ENCODE measurements around the gene ARHGAP44. TPM values are rescaled to one million over a fixed set of nuclear protein-coding genes. Genes with fewer than 3 reads are reported as not detected.

ARHGAP44 gene
- total RNA-seq, 1 donor from 2014 or later = 8.7 TPM

DNA sequence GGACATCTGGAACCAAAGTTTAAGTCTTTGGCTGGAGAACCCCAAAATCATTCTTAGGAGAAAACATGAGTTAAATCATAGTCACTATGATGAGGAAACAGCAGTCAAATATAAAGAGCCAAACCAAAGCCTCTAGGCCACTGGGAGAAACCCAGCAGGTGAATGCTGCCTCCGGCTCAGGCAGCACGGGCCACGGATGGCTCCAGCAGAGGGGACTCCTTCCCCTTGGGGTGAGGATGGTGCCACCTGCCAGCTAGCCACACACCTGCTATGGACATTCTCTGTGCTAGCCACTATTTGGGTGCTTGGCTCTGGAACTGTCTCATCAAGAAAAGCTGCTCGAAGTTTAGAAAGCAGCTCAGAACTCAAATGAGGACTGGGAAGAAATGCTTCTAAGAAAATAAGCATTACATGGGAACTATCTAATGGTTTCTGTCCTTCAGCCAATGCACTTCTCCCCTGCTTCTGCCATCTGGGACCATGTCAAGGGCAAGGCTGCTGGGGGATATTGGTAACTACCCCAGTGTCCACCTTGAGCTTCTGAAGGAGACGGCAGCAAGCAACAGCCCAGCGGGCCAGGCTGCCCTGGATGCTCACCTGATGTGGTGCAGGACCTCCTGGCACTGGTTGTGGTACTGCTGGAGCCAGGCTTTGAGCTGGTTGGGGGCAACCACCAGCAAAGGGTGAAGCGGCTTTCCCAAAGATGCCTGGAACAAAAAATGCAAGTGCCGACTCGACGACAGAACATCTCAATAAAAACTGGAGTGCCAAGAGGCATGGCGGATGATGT lies 206.0 kb downstream of the ARHGAP44 start:
- Histone ChIP-seq H4K20me1 (ENCODE audit: low read depth) (no peaks in the 10 kb centered on the region), H3K9me3 (ENCODE audit: low read depth) (no peaks in the 10 kb centered on the region), H3K4me1 (no peaks in the 10 kb centered on the region), H3K4me2 (no peak overlapping the region), H2AFZ (replicated peaks) (no peak overlapping the region), H3K27me3 (no peaks in the 10 kb centered on the region), H3F3A (ENCODE audit: low read depth) (peaks cover 4% of the 10 kb centered on the region), H3K79me2 (ENCODE audit: low read depth) (no peaks in the 10 kb centered on the region), H3K36me3 (peaks cover 5% of the 10 kb centered on the region), H3K27ac (no peak overlapping the region), H3K9ac (no peak overlapping the region), H3K4me3 (no peak overlapping the region)
- Mint-ChIP-seq H3K27ac (no peak overlapping the region), H3K36me3 (peaks cover 22% of the 10 kb centered on the region), H3K4me3 (no peak overlapping the region), H3K4me1 (no peaks in the 10 kb centered on the region), H3K9me3 (no peaks in the 10 kb centered on the region), H3K27me3 (ENCODE audit: insufficient read depth, low read depth) (no peaks in the 10 kb centered on the region)
- no peak for DNase-seq (ENCODE audit: low spot score)
- no peak for TF ChIP-seq EZH2phosphoT487 (IDR thresholded peaks at IDR 0.05)
- TF ChIP-seq, protein P1, sequence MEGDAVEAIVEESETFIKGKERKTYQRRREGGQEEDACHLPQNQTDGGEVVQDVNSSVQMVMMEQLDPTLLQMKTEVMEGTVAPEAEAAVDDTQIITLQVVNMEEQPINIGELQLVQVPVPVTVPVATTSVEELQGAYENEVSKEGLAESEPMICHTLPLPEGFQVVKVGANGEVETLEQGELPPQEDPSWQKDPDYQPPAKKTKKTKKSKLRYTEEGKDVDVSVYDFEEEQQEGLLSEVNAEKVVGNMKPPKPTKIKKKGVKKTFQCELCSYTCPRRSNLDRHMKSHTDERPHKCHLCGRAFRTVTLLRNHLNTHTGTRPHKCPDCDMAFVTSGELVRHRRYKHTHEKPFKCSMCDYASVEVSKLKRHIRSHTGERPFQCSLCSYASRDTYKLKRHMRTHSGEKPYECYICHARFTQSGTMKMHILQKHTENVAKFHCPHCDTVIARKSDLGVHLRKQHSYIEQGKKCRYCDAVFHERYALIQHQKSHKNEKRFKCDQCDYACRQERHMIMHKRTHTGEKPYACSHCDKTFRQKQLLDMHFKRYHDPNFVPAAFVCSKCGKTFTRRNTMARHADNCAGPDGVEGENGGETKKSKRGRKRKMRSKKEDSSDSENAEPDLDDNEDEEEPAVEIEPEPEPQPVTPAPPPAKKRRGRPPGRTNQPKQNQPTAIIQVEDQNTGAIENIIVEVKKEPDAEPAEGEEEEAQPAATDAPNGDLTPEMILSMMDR (IDR thresholded peaks at IDR 0.05) = no peak
- no peak for TF ChIP-seq EZH2 (IDR thresholded peaks at IDR 0.05)

DNA sequence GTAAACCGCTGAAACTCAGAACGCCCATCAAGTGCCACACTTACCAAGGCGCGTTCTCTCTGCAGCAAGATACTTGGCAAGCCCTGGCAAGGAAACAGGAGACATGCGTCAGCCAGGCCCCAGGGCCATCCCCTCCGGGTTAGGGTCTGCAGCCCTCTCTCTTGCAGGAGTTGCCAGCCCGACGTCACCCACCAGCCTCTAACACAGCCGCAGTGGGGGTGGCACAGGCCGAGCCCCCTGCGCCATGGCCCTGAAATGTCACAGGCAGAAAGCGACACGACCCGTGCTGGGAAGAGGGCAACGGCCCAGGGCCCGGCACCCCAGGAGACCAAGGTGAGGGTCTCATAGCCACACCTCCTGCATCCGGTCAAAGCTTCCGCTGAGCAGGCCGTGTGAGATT lies 206.6 kb downstream of the ARHGAP44 start:
- Histone ChIP-seq H3F3A (ENCODE audit: low read depth) (peaks cover 4% of the 10 kb centered on the region), H3K9ac (no peak overlapping the region), H3K4me3 (no peak overlapping the region), H3K27ac (no peak overlapping the region), H3K27me3 (no peaks in the 10 kb centered on the region), H3K4me1 (no peaks in the 10 kb centered on the region), H3K9me3 (ENCODE audit: low read depth) (no peaks in the 10 kb centered on the region), H2AFZ (replicated peaks) (no peak overlapping the region), H4K20me1 (ENCODE audit: low read depth) (no peaks in the 10 kb centered on the region), H3K79me2 (ENCODE audit: low read depth) (no peaks in the 10 kb centered on the region), H3K4me2 (no peak overlapping the region), H3K36me3 (peaks cover 5% of the 10 kb centered on the region)
- Mint-ChIP-seq H3K4me1 (no peaks in the 10 kb centered on the region), H3K27me3 (ENCODE audit: insufficient read depth, low read depth) (peaks cover 2% of the 10 kb centered on the region), H3K27ac (no peak overlapping the region), H3K4me3 (no peak overlapping the region), H3K36me3 (peaks cover 21% of the 10 kb centered on the region), H3K9me3 (no peaks in the 10 kb centered on the region)
- no peak for DNase-seq (ENCODE audit: low spot score)
- no peak for TF ChIP-seq EZH2phosphoT487 (IDR thresholded peaks at IDR 0.05)
- TF ChIP-seq, protein P1 (IDR thresholded peaks at IDR 0.05) = no peak
- no peak for TF ChIP-seq EZH2 (IDR thresholded peaks at IDR 0.05)

DNA sequence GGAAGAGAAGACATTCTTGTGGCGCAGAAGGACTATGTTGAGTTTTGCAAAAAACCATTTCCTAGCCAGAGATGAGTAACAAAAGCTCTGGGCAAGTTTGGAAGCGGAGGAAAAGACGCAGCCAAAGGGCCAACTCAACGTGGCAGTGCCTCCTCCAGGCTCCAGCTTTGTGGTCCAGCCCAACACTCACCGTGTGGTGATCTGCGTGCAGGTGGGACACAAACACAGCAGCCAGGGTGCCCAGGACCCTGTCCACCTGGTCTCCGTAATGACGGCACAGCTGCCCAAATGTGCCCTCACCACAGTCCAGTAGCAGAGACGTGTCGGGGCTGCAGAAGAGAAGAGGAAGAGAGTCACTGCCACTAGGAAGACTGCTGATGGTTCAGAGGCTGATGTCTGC lies 207.1 kb downstream of the ARHGAP44 start:
- H3K9ac ChIP-seq = no peak overlapping the region
- H3K4me1 Mint-ChIP-seq = no peaks in the 10 kb centered on the region
- H4K20me1 ChIP-seq (ENCODE audit: low read depth) = no peaks in the 10 kb centered on the region
- H3K36me3 ChIP-seq = peaks cover 5% of the 10 kb centered on the region
- no peak overlapping the region for H3K4me3 ChIP-seq
- H2AFZ ChIP-seq (replicated peaks) = no peak overlapping the region
- H3K27ac ChIP-seq = no peak overlapping the region
- H3F3A ChIP-seq (ENCODE audit: low read depth) = peaks cover 4% of the 10 kb centered on the region
- H3K27ac Mint-ChIP-seq = no peak overlapping the region
- no peaks in the 10 kb centered on the region for H3K9me3 ChIP-seq (ENCODE audit: low read depth)
- no peaks in the 10 kb centered on the region for H3K79me2 ChIP-seq (ENCODE audit: low read depth)
- H3K27me3 Mint-ChIP-seq (ENCODE audit: insufficient read depth, low read depth) = peaks cover 2% of the 10 kb centered on the region
- no peaks in the 10 kb centered on the region for H3K4me1 ChIP-seq
- H3K4me3 Mint-ChIP-seq = no peak overlapping the region
- no peak for DNase-seq (ENCODE audit: low spot score)
- H3K9me3 Mint-ChIP-seq = no peaks in the 10 kb centered on the region
- no peaks in the 10 kb centered on the region for H3K27me3 ChIP-seq
- no peak overlapping the region for H3K4me2 ChIP-seq
- TF ChIP-seq EZH2 (IDR thresholded peaks at IDR 0.05) (no peak), EZH2phosphoT487 (IDR thresholded peaks at IDR 0.05) (no peak)
- TF ChIP-seq, protein P1 (IDR thresholded peaks at IDR 0.05) = no peak
- peaks cover 19% of the 10 kb centered on the region for H3K36me3 Mint-ChIP-seq
